HG02763 (cell line): ENCODE results near the gene TUNAR.

Source experiments
- ATAC-seq: cut with Tn5 transposase; IDR thresholded peaks from one replicate; pipeline ENCODE4 v1.9.1; 2021; ENCODE audit warnings: mild to moderate bottlenecking, moderate library complexity; ENCODE audit not compliant: unreplicated experiment

The TUNAR gene

DNA sequence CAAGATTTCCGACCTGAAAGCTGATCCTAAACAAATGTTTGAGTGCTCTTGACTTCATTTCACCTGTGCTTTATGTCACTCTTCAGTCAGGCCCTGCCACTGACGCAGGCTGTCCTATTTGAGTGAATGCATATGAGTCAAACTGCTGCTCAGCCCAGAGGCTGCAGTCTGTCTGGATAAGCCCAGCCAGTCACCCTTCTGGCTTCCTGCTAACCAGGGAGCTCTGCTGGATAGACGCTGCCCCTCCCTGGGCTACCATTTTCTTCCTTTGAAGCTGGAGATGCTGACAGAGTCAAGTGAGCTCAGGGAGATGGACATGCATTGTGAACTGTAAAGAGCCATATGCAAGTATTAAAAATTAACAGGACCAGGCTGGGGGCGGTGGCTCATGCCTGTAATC is 5.1 kb upstream of the TUNAR start:
- no peak for ATAC-seq

DNA sequence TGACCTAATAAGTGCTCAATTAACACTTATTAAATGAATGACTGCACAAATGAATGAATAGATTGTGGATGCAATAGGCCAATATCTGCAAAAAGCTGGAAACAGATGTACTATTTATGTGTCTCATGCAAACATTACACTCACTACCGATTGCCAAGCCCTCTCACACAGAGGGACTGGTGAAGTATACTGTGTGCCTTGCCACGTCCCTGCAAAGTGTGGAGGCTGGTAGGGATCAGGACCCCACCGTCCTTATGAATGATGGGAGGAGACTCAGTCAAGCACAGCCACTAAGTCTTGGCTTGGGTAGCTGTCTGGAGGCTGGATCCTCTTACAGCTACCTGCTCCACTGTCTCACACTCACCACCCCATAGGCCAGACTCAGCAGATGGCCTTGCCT is 3.9 kb upstream of the TUNAR start:
- no peak for ATAC-seq

DNA sequence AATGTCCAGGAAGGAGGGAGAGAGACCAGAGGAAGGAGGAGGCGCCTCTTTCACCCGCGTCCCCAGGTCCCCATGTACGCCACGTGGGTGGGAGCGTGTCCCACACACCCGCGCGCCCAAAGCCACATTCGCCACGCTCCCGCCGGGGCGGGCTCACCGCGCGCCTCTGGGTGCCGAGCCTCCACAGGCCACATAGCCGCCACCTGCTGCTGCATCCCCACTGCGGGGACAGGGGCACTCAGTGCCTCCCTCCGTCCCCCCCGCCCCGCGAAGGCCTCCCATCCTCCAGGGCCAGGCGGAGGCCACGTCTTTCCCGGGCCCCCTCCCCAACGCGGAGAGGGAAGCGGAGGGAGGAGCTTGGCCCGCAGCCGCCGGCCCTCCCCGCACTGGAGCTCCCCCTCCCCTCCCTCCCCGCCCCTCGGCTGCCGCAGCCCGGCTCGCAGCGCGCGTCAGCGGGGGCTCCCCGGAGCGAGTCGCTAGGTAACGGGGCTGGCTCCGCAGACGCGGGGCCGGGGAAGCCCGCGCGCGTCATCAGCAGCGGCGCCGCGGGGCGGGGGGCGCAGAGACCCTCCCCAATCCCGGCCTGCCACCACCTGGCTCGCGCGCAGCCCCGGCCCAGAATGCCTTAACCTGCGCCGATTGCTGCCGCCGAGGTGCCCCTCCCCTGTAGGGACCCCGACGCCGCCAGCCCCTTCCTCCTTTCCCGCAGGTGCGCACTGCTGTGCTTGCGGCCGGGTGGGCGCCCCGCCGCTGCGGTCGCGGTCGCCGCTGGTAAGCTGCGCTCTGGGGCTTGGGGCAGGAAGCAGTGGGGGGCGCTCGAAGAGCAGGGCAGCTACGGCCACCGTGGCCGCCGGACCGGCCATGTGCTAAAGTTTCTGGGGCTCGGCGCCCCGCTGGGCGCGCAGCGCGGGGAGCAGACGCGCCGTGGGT is 536 bp upstream of the TUNAR start:
- ATAC-seq = no peak

DNA sequence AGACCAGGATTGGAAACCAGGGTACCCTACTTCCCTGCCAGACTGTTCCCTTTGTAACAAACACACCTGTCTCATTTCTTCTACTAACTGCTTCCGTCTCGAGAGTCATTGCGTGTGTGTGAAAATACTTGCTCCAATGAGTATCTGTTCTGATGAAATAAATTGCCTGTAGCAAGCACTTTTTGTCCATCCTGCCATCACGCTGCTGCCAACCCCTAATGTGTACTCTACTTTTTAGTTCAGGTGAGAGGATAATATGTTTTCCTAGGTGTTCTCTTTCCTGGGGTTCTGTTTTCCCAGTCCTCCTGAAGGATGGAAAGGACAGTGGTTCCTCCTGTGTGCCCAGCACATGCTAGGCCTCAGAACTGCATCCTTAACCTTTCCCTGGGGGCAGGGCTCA is 1.0 kb downstream of the TUNAR start:
- no peak for ATAC-seq

DNA sequence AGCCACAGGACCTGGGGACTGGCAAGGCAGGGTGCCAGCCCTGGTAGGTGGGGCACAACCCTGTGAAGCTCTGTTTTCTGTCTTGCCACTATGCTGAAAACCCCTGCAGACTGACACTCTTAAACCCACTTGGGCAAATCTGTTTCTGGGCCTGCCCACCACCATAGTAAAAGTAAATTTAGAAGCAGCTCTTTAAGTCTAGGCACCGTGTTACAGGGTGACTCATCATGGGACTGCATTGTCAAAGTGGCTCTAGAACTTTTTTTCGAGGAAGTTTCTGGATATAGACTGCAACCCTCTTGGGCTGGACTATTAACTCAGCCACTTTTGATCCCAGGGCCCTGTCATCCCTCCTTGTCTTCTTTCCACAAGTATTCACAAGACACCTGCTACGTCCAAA is 7.7 kb downstream of the TUNAR start:
- no peak for ATAC-seq

DNA sequence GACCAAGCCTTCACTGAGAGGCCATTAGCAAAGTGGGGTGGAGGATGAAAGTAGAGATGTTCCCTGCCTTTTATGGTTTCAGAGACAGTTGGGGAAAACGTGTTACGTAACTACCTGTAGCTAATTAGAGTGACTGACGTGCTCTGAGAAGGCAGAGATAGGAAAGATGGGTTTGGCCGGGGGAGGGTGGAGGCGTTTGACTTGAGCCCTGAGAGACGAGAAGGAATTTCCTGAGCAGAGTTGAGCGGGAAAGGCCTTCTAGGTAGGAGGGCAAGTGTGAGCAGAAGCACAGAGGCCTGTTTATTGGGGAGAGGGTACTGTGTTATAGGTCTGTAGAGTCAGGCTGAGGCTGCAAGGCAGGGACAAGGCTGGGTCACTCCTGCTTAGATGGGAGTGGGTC is 8.6 kb downstream of the TUNAR start:
- ATAC-seq = no peak

DNA sequence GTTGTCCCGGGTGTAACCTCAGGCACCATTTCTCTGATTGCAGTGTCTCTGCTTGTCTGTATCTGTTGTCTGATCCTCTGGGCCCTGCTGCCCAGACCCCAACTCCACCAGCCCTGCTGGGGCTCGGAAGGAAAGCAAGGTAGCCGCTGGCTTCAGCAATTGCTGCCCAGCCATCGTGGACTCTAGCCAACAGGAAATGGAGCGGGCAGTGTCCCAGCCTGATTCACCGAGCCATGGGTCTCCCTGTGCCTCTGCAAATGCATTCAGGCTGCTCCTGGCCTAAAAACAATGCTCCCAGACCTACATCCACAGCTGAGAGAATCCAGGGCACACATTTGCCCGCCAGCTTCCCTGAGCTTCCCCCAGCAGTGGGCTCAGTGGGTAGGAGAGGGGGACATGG is 9.2 kb downstream of the TUNAR start:
- no peak for ATAC-seq

DNA sequence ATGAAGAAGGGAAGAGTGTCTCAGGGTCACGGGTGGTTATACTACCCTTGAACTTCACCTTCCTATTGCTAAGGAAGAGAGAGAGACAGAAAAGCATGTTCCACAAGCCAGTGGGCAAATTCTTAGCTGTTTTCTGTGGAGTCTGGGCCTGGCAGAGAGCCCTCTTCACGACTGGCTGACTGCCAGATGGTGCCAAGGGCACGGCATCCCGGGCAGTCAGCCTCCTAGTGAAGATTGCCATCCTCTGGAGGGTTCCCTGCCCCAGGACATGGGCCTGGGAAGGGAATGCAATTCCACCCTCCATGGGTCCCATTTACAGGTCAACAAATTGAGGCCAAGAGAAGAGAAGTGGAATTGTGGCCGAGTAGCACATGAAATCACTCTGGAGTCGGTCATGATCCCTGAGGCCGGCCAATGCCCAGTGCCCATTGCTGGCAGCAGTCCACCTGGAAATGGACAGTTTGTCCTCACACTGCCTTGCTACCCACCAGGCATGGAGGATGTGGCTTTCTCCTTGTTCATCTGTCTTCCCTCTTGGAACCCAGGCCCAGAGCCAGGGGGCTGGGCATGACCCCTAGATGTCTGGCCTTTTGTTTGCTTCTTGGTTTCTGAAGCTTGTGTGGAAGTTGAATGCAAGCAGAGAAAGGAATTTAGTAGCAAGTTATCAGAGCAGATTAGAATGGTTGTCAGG is 9.9 kb downstream of the TUNAR start:
- no peak for ATAC-seq

DNA sequence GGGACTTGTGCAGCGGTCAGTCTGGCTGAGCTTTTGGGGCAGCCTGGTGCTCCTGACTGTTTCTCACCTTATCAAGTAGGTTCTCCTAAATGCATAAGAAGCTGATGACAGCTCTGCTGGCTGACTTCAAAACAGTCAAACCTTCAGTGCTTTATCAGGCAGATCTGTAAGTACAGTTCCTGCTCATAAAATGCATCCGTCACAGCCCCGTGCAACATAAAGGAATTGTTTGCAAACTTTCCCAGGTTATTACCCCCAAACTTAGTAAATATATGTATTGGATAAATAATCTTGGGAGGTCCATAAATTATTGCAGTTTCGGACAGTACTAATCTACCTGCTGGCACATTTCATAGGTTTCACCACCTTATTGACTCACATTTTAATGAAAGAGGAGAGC is 10.7 kb downstream of the TUNAR start:
- no peak for ATAC-seq

DNA sequence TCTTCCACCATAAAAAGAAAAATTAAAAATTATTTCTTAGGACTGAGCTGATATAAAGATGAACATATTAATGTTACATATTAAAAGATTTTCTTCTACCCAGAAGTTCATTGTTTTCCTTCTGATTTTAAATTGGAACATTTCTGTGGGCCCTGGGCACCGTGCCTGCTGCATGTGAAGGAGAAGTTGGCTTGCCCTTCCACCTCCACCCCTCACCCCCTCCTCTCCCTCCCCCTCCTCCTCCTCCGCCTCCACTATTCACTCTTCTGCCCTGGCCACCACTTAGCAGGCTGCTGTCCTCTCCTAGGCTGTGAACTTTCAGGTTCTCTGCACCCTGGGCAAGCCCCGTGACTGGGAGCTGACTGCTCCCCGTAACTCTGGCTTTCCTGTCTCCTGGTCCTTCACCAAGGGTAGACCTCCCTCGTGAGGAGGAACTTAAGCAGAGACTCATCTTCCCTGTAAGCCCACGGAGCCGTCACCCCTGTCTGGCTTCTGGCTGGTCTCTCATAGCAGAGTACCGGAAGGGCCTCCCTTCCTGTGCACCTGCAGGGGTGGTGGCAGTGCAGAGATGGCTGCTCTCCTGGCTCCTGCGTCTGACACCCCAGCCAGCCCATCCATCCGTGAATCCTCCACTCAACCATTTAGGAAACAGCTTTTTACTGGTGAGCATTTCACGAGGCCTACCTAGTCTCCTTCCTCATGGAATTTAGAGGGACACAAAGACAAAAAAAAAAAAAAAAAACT is 12.8 kb downstream of the TUNAR start:
- ATAC-seq = no peak

DNA sequence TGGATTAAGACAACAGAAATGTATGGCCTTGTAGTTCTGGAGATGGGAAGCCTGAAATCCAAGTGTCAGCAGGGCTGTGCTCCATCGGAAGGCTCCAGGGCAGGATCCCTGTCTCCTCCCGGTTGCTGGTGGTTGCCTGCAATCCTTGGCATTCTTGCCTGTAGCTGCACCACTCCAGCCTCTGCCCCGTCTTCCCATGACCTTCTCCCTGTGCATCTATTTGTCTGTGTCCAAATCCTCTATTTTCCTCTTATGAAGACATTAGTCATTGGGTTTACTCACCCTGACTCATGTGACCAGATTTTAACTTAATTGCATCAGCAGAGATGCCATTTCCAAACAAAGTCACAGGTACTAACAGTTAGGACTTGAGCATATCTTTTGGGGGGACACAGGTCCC is 15.1 kb downstream of the TUNAR start:
- ATAC-seq = no peak

DNA sequence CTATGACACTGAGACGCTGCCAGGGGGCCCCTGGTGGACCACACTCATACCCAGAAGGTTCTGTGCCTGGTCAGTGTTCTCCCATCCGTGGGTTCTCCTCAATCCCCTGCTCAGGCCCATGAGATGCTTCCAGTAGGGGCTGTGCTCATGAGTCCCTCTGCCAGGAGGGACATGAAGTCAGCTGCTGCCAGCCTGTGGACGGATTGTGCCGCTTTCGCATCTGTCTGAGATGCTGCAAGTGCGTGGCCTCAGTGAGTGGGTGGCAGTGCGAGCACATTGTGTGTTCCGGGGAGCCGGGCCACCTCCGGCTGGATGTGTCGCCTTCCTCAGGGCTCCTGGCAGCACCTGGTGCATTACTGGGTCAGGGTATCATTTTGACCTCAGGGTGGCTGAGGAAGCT is 15.5 kb downstream of the TUNAR start:
- no peak for ATAC-seq

DNA sequence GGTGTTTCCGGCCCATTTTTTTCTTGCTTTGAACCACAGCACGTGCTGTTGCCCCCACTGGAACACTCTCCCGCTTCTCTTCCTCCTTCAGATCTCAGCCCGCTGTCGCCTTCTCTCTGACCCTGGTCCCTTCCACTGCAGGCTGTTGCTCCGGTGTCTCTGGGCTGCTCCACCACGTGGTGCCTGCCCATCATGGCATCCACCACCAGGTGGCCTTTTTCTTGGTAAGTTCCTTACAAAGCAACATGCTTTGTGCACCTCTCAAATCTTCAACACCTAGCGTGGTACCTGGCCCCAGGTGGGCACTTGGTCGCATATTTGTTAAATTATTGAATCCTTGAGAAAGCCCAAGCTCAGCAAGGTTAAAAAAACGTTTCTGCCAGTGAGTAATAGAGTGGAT is 19.1 kb downstream of the TUNAR start:
- no peak for ATAC-seq

DNA sequence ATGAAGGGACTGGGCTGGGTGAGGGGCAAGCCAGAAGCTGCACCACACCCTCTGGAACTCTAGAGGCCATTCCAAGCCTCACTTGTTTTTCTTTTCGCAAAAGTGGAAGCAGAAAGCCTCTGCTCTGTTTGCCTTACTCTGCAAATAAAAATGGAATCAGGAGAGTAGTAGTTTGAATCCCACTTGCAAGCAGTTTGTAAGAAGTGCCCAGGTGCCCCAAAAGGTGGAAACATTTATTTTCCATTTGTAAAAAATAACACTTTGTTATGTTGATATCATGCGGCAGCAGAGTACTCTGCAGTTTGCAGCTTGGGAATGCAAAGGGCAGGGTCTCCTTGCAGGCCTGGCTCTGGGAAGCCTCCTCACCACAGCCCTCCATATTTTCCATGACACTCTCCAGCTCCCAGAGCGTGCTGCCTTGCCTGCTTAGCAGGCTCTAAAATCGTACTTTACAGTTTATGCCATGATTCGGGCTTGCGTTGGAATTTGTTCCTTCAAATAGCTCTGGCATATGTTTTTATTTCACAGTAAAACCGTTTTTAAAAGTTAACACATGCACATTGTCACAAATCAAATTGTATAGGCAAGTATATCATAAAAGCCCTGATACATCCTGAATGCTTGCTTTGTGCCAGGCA is 20.0 kb downstream of the TUNAR start:
- no peak for ATAC-seq

DNA sequence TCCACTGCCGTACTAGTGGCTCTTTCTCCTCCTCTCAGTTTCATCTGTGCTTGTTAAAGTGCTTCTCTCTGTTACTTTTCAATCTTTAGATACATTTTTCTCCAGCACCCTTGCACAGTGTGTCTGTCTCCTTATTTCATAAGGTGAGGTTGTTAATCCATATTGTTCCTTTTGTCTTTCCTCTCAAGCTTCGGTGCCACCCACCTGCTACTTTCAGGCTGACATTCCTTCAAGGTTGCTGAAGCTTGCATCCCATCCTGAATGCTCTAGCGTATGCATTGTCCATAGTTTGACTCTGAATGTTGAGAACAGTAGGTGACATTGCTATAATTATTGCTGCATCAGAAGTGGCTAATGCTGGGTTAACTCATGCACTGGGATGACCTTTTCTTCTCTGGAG is 20.6 kb downstream of the TUNAR start:
- no peak for ATAC-seq

DNA sequence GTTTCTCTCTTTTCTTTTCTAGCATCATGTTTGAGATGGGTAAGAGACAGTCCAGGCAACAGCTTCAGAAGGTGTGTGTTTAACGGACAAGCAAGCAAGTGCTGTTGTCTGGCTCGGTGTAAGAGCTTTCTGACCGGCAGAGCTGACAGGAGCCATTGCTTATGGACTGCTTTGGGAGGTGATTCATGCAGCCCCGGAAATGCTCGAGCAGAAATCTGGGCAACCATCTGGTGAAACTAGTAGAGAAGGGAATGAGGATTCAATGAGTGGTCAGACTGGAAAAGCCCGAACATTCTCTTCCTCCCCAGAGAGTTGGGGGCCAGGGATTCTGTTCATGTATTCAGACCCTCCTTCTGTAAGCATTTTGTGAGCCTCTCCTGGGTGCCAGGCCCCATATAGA is 24.4 kb downstream of the TUNAR start:
- no peak for ATAC-seq

DNA sequence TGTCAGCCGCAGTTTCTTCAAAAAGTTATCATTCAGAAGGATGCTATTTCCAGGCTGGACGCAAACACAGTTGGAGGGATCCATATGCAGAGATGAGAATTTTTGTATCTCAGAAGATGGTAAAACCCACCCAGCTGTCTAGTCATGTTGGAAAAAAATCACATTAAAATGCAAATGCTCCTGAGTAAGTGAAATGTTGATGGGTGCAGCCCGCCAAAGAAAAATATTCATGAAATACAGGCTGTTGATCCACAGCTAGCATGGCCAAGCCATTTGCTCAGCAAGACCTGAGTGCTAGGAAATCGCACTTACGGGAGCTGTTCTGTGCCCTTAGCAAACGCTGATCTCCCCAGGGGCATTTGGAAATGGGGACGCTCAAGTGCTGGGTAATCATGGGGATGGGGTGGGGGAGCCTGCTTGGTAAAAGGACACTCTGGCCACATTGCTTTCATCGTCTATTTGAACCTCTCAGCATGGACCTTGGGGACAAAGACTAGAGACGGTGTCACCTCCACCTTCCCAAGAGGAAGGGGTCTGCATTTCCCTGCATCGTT is 25.7 kb downstream of the TUNAR start:
- ATAC-seq = no peak

DNA sequence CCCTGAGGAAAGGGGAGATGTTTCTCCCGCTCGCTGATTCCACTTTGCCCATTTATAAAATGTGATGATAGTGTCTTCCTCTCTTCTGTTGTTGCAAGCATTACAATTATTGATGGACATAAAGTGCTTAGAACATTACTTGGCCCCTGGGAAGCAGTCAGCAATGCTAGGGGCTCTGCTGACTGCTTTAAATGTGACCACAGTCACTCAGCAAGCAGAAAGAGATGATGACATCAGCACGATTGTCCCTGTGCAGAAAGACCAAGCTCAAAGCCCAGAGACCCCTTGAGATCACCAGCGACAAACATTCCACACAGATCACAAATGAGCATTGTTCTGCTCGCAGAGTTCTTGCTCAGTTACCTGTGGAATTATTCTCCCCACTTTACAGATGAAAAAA is 26.5 kb downstream of the TUNAR start:
- ATAC-seq = no peak

DNA sequence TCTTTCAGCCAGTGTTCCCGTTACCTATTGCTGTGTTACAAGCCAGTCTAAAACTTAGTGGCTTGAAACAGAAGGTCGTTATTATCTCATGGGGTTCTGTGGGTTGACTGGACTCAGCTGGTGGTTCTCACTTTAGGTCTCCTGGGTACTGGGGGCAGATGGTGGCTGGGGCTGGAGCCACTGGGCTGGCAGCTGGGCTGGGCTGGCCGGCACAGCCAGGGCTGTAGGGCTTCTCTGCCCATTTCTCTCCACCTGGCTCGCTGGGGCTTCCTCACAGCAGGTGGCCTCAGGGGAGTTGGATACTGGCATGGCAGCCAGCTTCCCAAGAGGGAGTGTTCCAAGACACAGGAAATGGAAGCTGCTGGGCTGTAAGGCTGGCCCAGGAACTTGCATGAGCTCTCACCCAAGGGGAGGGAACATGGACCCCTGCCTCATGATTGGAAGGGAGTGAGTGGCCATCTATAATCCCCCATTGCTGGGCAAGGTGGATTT is 27.0 kb downstream of the TUNAR start:
- ATAC-seq = no peak

DNA sequence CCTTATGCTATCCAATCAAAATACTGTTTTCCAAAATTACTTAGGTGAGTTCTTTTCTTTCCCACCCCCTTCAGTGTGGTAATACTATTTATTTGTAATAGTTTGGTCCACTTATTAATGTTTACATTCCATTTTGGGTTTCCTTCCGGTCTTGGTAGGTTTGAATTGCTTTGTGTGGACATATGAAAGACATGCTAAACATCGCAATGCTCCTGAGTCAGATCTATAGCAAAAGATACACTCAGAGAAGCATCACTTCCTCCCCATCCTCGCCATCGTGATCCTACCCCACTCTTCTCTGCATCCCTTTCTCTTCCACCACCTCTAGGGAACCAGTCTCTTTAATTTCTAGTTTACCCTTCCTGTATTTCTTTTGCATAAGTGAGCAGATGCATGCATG is 30.0 kb downstream of the TUNAR start:
- no peak for ATAC-seq

DNA sequence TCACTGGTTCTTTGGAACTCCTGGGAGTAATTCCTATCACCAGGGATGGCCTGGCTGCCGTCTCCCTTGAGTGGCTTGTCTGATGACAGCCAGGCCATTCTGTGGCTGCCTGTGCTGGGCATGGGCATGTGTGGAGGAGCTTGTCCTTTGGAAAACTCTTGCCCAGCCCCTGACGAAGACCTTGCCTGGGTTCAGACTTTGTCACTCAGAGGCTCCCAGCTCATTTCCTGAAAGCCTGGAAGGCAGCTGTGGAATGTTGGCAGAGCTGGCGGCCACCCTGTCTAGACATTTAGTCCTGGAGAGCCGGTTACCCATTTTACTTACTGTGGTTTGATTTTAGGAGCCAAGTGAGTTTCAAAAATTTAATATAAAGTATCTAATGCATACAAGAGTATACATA is 34.0 kb downstream of the TUNAR start:
- ATAC-seq = no peak
